Renal cortex interstitium (tissue), 15 donors: ENCODE measurements around the gene RARG. TPM values are rescaled to one million over a fixed set of nuclear protein-coding genes. Genes with fewer than 3 reads are reported as not detected.

Experiments used
- DNase-seq, 11 donors: peaks; one replicate each; pipeline ENCODE4 v3.0.0-alpha.2; 2013; ENCODE audit warnings: low read depth in 9 of 11, low spot score in 4 of 11; ENCODE audit errors: extremely low read depth in 1 of 11
- long read RNA-seq, 16 experiments: transcript quantifications; one replicate each; lab custom pipeline, GENCODE V29; 2026
- polyA plus RNA-seq, 3 donors: library from polyadenylated mRNA; unstranded; fragments of 120-200 nt; gene quantifications; one replicate each; pipeline ENCODE4 v1.2.1, GENCODE V29; 2013; ENCODE audit not compliant: insufficient read length in 3 of 3

Gene RARG
- polyA plus RNA-seq = 10 to 100 TPM; 28.4 to 36.6 (median 31.4) TPM
- long read RNA-seq, donor 1, partial matches to known transcripts = 750 of 831 reads
- long read RNA-seq, donor 1, other reads (novel, unspliced or antisense) = 78 of 831 reads
- long read RNA-seq, donor 2, partial matches to known transcripts = 21 of 25 reads
- long read RNA-seq, donor 2, other reads (novel, unspliced or antisense) = 0 of 25 reads
- long read RNA-seq, donor 3, transcript RARG-201 (8 exons, 1,836 nt) = major isoform, 5 of 38 reads
- long read RNA-seq, donor 3, partial matches to known transcripts = 30 of 38 reads
- long read RNA-seq, donor 3, other reads (novel, unspliced or antisense) = 0 of 38 reads
- long read RNA-seq, donor 4, transcript RARG-201 (8 exons, 1,836 nt) = major isoform, 6 of 7 reads
- long read RNA-seq, donor 4, partial matches to known transcripts = 0 of 7 reads
- long read RNA-seq, donor 4, other reads (novel, unspliced or antisense) = 0 of 7 reads
- long read RNA-seq, donor 5 = 0 reads
- long read RNA-seq, donor 6, partial matches to known transcripts = 0 of 8 reads
- long read RNA-seq, donor 6, other reads (novel, unspliced or antisense) = 8 of 8 reads
- long read RNA-seq, donor 7, partial matches to known transcripts = 0 of 5 reads
- long read RNA-seq, donor 7, other reads (novel, unspliced or antisense) = 0 of 5 reads
- long read RNA-seq, donor 8, partial matches to known transcripts = 34 of 37 reads
- long read RNA-seq, donor 8, other reads (novel, unspliced or antisense) = 0 of 37 reads
- long read RNA-seq, donor 9, transcript RARG-201 (8 exons, 1,836 nt) = major isoform, 6 of 7 reads
- long read RNA-seq, donor 9, partial matches to known transcripts = 0 of 7 reads
- long read RNA-seq, donor 9, other reads (novel, unspliced or antisense) = 0 of 7 reads
- long read RNA-seq, donor 10, partial matches to known transcripts = 0 of 6 reads
- long read RNA-seq, donor 10, other reads (novel, unspliced or antisense) = 0 of 6 reads
- long read RNA-seq, donor 11, partial matches to known transcripts = 0 of 5 reads
- long read RNA-seq, donor 11, other reads (novel, unspliced or antisense) = 0 of 5 reads
- long read RNA-seq, donor 12 = 0 reads
- long read RNA-seq, donor 13 = 0 reads
- long read RNA-seq, donor 14, partial matches to known transcripts = 0 of 4 reads
- long read RNA-seq, donor 14, other reads (novel, unspliced or antisense) = 0 of 4 reads
- long read RNA-seq, donor 15, partial matches to known transcripts = 0 of 4 reads
- long read RNA-seq, donor 15, other reads (novel, unspliced or antisense) = 0 of 4 reads
- long read RNA-seq, donor 16, transcript RARG-201 (8 exons, 1,836 nt) = major isoform, 10 of 15 reads
- long read RNA-seq, donor 16, transcript RARG-203 (10 exons, 2,959 nt) = minor isoform, 5 of 15 reads
- long read RNA-seq, donor 16, partial matches to known transcripts = 0 of 15 reads
- long read RNA-seq, donor 16, other reads (novel, unspliced or antisense) = 0 of 15 reads

DNA sequence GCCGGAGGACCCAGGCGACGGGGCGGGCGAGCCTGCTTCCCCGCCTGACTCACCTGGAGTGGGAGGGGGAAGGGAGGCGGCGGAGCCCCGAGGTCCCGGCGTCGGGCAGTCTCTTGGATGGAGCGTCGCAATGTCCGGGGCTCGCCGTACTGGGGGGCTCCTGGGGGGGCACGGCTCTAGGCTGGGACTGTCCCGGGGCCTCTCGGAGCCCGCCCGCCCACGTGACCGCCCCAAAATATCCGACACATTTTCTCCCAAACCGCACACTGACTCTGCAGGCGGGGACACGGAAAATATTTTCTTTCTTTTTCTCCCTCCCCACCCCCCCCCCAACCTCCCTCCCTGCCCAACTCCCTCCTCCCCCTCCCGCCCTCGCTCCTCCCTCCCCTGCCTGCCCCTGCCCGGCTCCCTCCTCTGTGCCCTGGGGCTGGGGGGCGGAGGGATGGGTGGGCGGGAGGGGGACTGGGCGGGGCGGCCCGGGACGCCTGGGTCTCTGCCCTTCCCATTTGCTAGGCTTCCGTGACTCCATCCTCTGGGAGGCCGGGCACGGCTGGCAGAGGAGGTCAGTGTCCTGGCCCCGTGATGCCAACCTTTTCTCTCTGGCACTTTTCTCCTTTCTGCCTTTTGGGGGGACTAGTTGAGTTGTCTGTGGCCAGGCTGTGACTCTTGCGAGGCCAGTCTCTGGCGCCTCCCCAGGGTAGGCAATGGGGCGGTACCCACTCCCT is at the start of gene RARG:
RARG (minus strand) TSS at position 289 of the 725 bp plus-strand sequence. CDS start 4,664 bp downstream, outside the sequence.
- DNase-seq = no peak

DNA sequence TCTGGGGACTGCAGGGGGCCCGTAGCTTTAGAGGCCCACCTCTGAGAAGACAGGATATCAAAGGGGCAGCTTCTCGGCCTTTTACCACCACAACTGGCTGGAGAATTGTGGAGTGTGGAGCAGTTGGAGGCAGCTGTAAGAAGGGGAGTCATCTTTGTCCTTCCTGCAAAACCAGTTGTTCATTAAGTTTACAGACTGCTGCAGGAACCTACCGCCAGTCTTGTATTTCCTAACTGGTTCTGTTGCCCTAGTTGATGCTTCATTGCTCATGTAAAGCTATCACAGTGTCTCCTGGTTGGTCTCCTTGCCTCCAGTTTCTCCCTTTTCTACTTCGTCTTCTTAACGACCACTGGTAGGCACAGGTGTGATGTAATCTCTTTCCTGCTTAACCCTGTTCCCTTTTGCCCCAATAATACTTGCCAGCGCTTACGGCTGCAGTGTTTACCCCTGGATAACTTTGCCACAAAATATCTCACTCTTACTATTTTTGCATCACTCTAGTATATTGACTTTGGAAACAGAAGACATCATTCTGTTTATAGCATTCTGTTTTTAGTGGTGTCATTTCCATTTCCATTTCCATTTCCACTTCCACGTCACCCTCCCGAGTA is 48.0 kb upstream of the RARG start:
- DNase-seq = no peak

DNA sequence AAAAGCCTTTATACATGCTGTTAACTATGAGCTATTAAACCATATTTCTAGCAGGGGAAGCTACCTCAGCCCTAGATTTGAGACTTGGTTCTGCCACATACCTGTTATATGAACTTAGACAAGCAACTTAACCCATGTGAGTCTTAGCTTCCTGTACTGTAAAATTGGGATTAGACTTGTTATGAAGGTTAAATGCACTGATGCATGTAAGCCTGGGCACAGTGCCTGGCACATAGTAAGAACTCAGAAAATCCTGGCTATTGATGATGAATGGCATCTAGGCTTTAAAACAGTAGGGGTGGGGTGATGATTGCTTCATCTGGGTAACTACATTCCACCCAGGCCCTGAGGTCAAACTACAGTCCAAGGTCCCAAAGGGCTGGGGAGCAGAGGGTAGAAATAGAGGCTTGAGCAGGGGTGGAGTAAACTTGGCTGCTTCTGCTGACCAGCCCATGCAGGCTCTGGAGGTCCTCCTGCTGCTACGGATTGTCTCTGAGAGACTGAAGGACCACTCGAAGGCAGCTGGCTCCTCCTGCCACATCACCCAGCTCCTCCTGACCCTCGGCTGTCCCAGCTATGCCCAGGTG is 47.4 kb upstream of the RARG start:
- DNase-seq = no peak

DNA sequence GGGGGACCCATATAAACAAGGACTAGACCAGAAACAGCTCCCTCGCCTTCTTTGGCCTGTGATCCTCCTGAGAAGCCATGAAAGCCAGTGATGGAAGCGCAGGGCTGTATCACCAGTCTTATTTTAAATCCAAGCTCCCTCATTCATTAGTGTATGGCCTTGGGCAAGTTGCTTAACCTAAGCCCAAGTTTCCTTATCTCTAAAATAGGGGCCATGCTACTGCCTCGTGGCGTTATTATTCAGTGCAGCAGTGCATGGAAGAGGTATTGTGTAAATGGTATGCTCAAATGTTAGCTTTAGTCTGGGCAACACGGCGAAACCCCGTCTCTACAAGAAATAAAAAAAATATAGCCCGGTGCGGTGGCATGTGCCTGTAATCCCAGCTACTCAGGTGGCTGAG is 46.0 kb upstream of the RARG start:
- no peak for DNase-seq

DNA sequence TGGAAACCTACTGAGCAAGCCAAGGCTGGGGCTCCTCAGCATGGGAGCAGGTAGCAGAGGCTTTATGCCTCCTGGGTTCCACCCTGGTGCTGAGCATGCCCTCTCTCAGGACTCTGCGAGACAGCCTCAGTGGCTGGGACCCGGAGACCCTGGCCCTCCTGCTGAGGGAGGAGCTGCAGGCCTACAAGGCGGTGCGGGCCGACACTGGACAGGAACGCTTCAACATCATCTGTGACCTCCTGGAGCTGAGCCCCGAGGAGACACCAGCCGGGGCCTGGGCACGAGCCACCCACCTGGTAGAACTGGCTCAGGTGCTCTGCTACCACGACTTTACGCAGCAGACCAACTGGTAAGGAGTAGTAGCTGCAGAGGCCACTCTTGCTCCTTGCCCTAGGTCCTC is 44.5 kb upstream of the RARG start:
- DNase-seq = no peak

DNA sequence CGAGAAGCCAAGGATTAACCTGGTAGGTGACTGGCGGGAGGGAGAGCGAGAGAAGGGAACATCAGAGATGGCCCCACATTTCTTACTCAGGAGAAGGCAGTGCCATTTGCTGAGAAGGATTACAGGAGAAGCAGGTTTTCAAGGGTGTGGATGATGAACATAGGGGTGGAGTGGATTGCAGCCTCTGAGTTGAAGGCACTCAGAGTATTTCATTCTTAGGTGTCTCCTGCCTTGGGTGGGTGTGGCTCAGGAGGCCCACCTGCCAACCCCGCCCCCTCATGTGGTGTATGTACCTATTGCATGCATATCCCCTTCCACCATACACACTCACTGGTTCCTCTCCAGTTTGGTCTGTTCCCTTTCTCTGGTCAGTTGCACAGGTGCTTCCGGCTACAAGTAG is 42.4 kb upstream of the RARG start:
- DNase-seq = no peak

DNA sequence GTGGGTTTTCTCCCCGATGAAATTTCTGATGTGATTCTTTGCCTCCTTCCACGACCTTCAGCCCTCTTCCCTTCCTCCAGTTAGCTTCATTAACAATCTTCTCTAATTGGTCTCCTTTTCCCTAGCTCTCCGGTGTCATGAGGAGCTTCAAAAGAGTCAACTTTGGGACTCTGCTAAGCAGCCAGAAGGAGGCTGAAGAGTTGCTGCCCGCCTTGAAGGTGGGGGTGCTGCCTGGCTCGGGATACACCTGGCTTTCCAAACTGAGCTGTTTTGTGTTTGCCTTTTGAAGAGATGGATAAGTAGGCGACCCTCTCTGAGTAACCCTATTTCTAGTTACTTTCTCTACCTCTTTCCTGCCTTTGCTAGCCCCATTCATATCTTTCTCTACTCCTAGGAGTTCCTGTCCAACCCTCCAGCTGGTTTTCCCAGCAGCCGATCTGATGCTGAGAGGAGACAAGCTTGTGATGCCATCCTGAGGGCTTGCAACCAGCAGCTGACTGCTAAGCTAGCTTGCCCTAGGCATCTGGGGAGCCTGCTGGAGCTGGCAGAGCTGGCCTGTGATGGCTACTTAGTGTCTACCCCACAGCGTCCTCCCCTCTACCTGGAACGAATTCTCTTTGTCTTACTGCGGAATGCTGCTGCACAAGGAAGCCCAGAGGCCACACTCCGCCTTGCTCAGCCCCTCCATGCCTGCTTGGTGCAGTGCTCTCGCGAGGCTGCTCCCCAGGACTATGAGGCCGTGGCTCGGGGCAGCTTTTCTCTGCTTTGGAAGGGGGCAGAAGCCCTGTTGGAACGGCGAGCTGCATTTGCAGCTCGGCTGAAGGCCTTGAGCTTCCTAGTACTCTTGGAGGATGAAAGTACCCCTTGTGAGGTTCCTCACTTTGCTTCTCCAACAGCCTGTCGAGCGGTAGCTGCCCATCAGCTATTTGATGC is 36.9 kb upstream of the RARG start:
- no peak for DNase-seq

DNA sequence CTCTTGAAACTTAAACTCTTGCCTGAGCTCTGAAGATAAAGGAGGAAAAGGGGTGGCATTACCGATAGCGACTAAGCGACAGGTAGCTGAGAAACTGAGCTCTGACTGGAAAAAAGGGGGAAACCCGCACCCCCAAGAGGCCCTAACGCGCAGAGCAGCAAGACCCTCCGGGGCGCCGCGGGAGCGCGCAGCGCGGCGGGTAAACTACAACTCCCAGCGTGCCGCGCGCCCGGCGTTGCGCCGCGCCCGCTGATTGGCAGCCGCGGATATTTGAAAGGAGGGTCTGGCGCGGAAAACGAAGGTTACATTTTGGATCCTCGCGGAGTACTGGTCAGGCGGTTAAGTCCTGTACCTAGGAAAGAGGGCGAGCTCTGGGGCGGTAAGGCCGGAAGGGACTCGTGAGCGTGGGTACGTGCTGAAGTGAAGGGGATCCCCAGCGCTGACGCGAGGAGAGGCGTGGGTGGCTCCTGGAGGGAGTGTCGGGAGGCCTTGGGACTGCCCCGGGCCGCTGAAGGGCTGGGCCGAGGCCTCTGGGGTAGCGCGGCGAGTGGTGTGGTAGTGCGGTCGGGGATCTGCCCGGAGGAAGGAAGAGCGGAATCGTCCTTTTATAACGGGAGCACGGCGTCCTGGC is 36.1 kb upstream of the RARG start, which contains the start of gene ESPL1:
ESPL1 (plus strand) TSS at position 301 of the 631 bp plus-strand sequence. CDS start 468 bp downstream, outside the sequence.
- peak; percentile 69 to 81 (median 77) for DNase-seq

DNA sequence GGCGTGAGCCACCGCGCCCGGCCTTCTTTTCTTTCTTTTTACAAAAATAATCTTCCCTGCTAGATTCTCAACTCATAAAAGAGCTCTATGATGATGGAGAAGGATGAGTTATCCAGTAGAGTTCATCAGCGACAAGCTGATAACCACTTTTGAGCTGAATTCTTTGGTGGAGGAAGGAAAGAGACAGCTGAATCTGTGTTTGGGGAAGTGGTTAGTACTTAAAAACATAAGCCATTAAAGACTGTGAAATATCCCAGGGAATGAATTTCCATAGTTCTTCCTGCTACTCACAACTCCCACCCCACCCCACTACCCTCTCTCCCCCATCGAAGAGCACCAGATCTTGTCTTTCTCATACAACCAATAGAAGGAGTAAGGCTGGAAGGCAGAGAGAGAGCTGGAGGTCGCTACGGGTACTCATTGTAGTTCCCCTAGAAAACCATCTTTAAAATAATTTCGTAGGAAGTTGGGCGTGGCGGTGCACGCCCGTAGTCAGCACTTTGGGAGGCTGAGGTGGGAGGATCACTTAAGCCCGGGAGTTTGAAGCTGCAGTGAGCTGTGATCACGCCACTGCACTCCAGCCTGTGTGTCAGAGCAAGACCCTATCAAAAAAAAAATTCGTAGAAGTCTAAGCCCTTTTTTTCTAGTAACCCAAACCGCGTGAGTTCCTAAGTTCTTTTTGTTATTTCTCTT is 35.4 kb upstream of the RARG start:
- no peak for DNase-seq

DNA sequence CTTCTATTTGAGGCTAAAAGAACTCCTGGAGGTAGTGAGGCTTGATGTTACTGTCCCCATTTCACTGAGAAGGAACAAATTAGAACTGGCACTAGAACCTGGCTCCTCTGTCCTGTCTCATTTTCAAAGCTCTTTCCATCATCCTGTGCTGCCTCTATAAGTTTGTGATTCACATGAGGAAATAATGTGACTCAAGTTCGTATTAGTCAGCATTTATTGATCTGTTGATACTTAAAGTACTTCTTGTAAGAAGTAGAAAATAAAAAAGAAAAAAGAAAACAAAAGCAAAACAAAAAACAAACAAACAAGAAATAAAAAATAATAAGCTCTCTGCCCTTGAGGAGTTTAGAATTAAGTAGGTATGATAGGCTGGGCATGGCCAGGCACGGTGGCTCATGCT is 33.8 kb upstream of the RARG start:
- no peak for DNase-seq

DNA sequence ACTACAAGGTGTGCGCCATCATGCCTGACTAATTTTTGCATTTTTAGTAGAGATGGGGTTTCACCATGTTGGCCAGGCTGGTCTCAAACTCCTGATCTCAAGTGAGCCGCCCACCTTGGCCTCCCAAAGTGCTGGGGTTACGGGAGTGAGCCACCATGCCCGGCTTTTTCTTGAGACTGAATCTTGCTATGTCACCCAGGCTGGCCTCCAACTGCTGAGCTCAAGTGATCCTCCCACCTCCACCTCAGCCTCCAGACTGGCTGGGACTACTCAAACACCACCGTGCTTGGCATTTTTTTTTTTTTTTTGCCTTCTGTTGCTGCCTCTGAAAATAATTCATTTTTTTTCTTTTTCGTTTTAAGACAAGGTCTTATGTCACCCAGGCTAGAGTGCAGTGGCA is 27.9 kb upstream of the RARG start:
- DNase-seq = no peak

DNA sequence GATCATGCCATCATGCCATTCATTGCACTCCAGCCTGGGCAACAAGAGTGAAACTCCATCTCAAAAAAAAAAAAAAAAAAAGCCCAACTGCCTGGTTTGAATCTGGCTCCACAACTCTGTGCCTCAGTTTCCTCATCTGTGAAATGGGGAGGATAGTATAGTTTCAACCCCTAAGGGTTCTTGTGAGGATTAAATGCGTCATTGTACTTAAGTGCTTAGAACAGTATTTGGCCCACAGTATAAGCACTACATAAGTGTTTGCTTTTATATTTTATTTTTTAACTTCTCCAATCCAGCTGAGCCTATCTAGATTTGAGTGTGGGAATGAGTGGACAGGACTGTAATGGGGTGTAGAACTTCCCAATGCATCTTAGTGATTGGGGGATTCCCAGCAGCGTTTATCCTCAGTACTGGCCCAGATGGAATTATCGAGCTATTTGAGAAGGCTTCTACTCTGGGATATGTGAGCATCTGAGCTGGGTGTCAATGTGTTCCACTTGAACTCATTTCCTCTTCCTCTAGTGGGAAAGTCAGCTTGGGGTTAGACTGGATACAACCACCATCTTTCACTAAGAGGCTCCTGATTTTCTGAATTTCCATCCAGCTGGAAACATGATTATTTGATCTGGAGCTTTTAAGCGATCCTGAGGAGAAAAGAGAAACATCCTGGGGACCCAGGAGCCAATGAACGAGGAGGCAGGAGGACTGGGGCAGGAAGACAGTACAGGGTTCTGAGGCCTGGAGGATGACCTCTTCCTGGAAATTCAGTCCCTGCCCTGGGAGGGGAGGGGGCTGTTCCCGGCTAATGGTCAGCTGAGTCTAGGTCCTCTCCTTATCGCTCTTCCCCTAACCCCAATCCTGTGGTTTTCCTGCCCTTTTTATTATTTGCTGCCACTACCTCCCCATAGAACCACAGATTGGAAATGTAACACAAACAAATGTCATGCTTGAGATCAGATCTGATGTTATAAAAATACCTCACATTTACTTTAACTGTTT is 26.8 kb upstream of the RARG start:
- no peak for DNase-seq

DNA sequence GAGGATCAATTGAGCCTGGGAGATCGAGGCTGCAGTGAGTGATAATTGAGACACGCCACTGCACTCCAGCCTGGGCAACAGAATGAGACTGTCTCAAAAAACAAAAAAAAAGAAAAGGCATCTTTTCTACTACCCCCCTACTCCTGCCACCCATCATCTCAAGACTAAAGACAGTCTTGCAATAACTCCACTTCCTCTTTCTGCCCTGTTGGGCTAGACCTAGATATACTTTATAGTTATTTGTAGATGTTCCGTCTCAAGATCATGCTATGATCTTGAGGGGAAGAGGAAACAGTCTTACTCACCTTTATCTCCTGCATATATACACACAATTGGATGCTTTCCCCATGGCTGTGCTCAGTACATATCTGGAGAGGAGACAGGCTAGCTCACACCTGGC is 24.0 kb upstream of the RARG start:
- DNase-seq = no peak

DNA sequence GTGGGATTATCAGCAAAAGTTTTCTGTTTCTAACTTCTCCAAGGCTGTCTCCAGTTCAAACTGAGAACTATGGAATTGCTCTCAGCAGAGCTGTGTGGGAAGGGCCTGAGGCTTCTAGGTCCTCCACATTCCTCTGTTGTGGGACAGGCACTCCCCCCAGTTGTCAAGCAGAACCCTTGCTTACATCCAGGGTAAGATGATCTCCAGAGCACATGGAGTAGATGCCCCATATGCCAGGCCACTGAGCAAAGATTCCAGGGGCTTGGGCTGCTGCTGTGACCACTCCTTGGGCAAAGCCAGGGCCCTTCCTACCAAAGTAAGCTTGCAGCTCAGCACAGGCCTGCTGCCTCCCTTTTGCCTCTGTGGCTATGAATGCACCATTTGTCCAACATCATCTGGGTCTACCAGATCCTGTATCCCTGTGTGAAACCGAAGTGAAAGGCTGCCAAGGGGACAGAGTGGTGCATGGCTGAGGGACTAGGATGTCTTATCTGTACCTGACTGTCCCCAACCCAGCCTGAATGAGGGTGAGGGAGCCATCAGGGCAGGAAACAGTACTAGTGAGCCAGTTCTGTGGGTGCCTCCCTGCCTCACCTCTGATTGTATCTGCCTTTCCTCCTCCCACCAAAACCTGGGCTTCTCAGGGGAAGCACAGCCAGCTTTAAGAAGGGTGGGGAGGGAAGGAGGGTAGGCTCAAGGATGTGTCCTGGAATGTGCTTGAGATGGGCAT is 23.0 kb upstream of the RARG start:
- DNase-seq = no peak
